SK-N-SH treated with all-trans-retinoic acid at 6 μM for 48 hours (cell line): Measurements from ENCODE around the gene THOC2.

Experiments
- ARNTL ChIP-seq: fragments of 450-650 bp; formaldehyde crosslinking; IDR thresholded peaks from 2 replicates; pipeline ENCODE4 v1.5.0; 2020; ENCODE audit warnings: low read depth, mild to moderate bottlenecking, moderate library complexity, borderline replicate concordance
- BACH2 ChIP-seq: fragments of 250-450 bp; sonication (Bioruptor Pico); IDR thresholded peaks from 2 replicates; pipeline ENCODE4 v1.9.0; 2021; ENCODE audit warnings: mild to moderate bottlenecking, borderline replicate concordance
- GLIS3 ChIP-seq: fragments of 250-450 bp; sonication (Bioruptor Pico); IDR thresholded peaks from 2 replicates; pipeline ENCODE4 v1.5.0; 2020; ENCODE audit warnings: mild to moderate bottlenecking, moderate library complexity
- SNAI2 ChIP-seq: fragments of 250-450 bp; sonication (Bioruptor Pico); IDR thresholded peaks from 2 replicates; pipeline ENCODE4 v1.5.0; 2020; ENCODE audit warnings: mild to moderate bottlenecking, moderate library complexity
- ZC3H10 ChIP-seq: fragments of 250-450 bp; sonication (Bioruptor Pico); IDR thresholded peaks from 2 replicates; pipeline ENCODE4 v1.5.1; 2021; ENCODE audit warnings: mild to moderate bottlenecking, moderate library complexity
- ZFP3 ChIP-seq: fragments of 250-450 bp; sonication (Bioruptor Pico); IDR thresholded peaks from 2 replicates; pipeline ENCODE4 v1.5.0; 2020; ENCODE audit warnings: mild to moderate bottlenecking, moderate library complexity
- TF ChIP-seq, protein P1 (sequence below): fragments of 250-450 bp; sonication (Bioruptor Pico); IDR thresholded peaks from 2 replicates; pipeline ENCODE4 v1.8.0; 2020; ENCODE audit warnings: mild to moderate bottlenecking, moderate library complexity, borderline replicate concordance
- TF ChIP-seq, protein P2 (sequence below): fragments of 250-450 bp; sonication (Bioruptor Pico); IDR thresholded peaks from 2 replicates; pipeline ENCODE4 v1.5.1; 2020; ENCODE audit warnings: low read depth, mild to moderate bottlenecking, moderate library complexity

DNA sequence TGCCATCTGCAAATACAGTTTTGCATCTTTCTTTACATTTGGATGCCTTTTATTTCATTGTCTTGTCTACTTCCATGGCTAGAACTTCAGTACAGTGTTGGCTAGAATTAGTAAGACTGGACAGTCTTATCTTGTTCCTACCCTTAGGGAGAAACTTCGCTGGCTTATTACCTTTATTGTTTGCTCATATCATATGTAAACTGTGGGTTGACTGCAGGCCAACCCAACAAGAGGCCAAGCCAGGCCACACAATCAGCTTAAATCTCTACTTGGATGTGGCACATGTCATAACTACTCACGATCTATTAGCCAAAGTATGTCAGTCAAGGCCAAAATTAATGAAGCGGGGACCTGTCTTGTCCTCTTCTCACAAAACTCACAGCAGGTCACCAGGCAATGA, 144.1 kb downstream of the THOC2 start:
- TF ChIP-seq, protein P1, sequence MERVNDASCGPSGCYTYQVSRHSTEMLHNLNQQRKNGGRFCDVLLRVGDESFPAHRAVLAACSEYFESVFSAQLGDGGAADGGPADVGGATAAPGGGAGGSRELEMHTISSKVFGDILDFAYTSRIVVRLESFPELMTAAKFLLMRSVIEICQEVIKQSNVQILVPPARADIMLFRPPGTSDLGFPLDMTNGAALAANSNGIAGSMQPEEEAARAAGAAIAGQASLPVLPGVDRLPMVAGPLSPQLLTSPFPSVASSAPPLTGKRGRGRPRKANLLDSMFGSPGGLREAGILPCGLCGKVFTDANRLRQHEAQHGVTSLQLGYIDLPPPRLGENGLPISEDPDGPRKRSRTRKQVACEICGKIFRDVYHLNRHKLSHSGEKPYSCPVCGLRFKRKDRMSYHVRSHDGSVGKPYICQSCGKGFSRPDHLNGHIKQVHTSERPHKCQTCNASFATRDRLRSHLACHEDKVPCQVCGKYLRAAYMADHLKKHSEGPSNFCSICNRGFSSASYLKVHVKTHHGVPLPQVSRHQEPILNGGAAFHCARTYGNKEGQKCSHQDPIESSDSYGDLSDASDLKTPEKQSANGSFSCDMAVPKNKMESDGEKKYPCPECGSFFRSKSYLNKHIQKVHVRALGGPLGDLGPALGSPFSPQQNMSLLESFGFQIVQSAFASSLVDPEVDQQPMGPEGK (CRISPR knock-in tag) = no peak
- TF ChIP-seq ZFP3 (CRISPR knock-in tag) (no peak), BACH2 (no peak), SNAI2 (CRISPR knock-in tag) (no peak), ARNTL (CRISPR knock-in tag) (no peak), GLIS3 (CRISPR knock-in tag) (no peak), ZC3H10 (no peak)
- TF ChIP-seq, protein P2, sequence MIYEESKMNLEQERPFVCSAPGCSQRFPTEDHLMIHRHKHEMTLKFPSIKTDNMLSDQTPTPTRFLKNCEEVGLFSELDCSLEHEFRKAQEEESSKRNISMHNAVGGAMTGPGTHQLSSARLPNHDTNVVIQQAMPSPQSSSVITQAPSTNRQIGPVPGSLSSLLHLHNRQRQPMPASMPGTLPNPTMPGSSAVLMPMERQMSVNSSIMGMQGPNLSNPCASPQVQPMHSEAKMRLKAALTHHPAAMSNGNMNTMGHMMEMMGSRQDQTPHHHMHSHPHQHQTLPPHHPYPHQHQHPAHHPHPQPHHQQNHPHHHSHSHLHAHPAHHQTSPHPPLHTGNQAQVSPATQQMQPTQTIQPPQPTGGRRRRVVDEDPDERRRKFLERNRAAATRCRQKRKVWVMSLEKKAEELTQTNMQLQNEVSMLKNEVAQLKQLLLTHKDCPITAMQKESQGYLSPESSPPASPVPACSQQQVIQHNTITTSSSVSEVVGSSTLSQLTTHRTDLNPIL (CRISPR knock-in tag) = no peak
